K562 (cell line): ENCODE measurements around the gene CCDC200. TPM values are rescaled to one million over a fixed set of nuclear protein-coding genes. Genes with fewer than 3 reads are reported as not detected.

ENCODE experiments used
- ATAC-seq: fragments of 200-7000 bp; cut with Tn5 transposase; 3 replicates; pipeline ENCODE4 v1.9.1; 2020; ENCODE audit warnings: moderate library complexity
- BruUV-seq: library from RNA; stranded (reverse); fragments of 400-500 nt; replicated peaks from 2 replicates; lab custom pipeline; 2021; lab: Mats Ljungman, UMichigan
- CTCF ChIA-PET: fragments of 300-600 bp; formaldehyde crosslinking; extraction: SDS; loops from one replicate; lab custom pipeline; 2021; ENCODE audit warnings: low intra/inter-chr PET ratio; lab: Yijun Ruan, JAX
- POLR2A ChIA-PET: fragments of 300-600, 350-650 bp; sonication (Branson Sonifier 250); formaldehyde crosslinking; extraction: SDS; loops from one replicate; lab custom pipeline; 2021; ENCODE audit warnings: antibody characterized with exemption, inconsistent platforms; lab: Yijun Ruan, JAX
- DNase-seq, 4 experiments: peaks; one replicate each; pipeline versions ENCODE4 v3.0.0 to v3.0.0-alpha.2; 2011 to 2018; ENCODE audit warnings: low spot score in 3 of 4, mixed read lengths in 3 of 4; ENCODE audit errors: extremely low read depth in 1 of 4
- FAIRE-seq: peaks from 2 replicates; lab custom pipeline; 2011; peaks lifted over from hg19 to GRCh38; lab: Jason Lieb, UNC
- H2AFZ ChIP-seq: 2 replicates; pipeline ENCODE4 v1.6.0; 2011; ENCODE audit warnings: low read depth, low read length, control low read depth, inconsistent platforms
- H3K27ac ChIP-seq: fragments of 200-600 bp; 3 replicates; pipeline ENCODE4 v1.8.0; 2011; ENCODE audit warnings: low read depth, mild to moderate bottlenecking, control low read depth, inconsistent platforms, low read length, moderate library complexity, mixed read lengths; ENCODE audit errors: extremely low read depth
- H3K27me3 ChIP-seq, 2 experiments: fragments of 300-600 bp in 1 of 2; 2 replicates in 1 of 2; 3 replicates in 1 of 2; pipeline versions ENCODE4 v1.6.0 to v1.8.0; 2011; ENCODE audit warnings: inconsistent platforms in 2 of 2, low read length in 2 of 2, mild to moderate bottlenecking in 1 of 2, mixed read lengths in 1 of 2, moderate library complexity in 1 of 2; ENCODE audit not compliant: control insufficient read depth in 2 of 2, insufficient read depth in 2 of 2
- H3K36me3 ChIP-seq: fragments of 300-600 bp; 3 replicates; pipeline ENCODE4 v1.8.0; 2011; ENCODE audit warnings: mild to moderate bottlenecking, low read length, inconsistent platforms; ENCODE audit not compliant: control insufficient read depth, insufficient read depth
- H3K4me1 ChIP-seq, 2 experiments: fragments of 200-600 bp in 1 of 2; replicated peaks in 1 of 2; 2 replicates in 1 of 2; 3 replicates in 1 of 2; pipeline versions ENCODE4 v1.5.1 to v1.8.0; 2011; ENCODE audit warnings: inconsistent platforms in 2 of 2, low read length in 2 of 2, mild to moderate bottlenecking in 1 of 2, mixed read lengths in 1 of 2, moderate library complexity in 1 of 2; ENCODE audit not compliant: control insufficient read depth in 2 of 2, insufficient read depth in 2 of 2
- H3K4me2 ChIP-seq: 2 replicates; pipeline ENCODE4 v1.6.1; 2011; ENCODE audit warnings: low read length, control low read depth, inconsistent platforms, mixed read lengths; ENCODE audit not compliant: insufficient read depth
- H3K4me3 ChIP-seq: fragments of 200-600 bp; sonication (generic), shearing (Covaris generic); 2 replicates; pipeline ENCODE4 v1.5.1; 2016; ENCODE audit warnings: control low read depth, inconsistent platforms
- H3K79me2 ChIP-seq: fragments of 200-600 bp; 3 replicates; pipeline ENCODE4 v1.8.0; 2011; ENCODE audit warnings: low read length, inconsistent platforms; ENCODE audit not compliant: control insufficient read depth, insufficient read depth
- H3K9ac ChIP-seq, 2 experiments: 2 replicates each; pipeline versions ENCODE4 v1.6.0 to v1.6.1; 2011; ENCODE audit warnings: low read depth in 2 of 2, low read length in 2 of 2, control low read depth in 1 of 2, inconsistent platforms in 1 of 2, mild to moderate bottlenecking in 1 of 2, mixed read lengths in 1 of 2; ENCODE audit not compliant: insufficient read depth in 1 of 2
- H3K9me1 ChIP-seq: one replicate; pipeline ENCODE4 v1.6.0; 2011; ENCODE audit warnings: inconsistent platforms, mild to moderate bottlenecking, low read length, moderate library complexity; ENCODE audit not compliant: control insufficient read depth, insufficient read depth
- H3K9me3 ChIP-seq: replicated peaks from 2 replicates; pipeline ENCODE4 v1.5.1; 2011; ENCODE audit warnings: low read depth, low read length, inconsistent platforms; ENCODE audit not compliant: control insufficient read depth, insufficient read depth
- H4K20me1 ChIP-seq: replicated peaks from 2 replicates; pipeline ENCODE4 v1.6.1; 2011; ENCODE audit warnings: low read length, inconsistent platforms, mixed read lengths; ENCODE audit not compliant: control insufficient read depth, insufficient read depth
- BMI1 ChIP-seq: fragments of 150-350 bp; IDR thresholded peaks from 2 replicates; pipeline ENCODE4 v1.6.1; 2014; ENCODE audit warnings: low read length
- CTCFL ChIP-seq: IDR thresholded peaks from 2 replicates; pipeline ENCODE4 v1.6.1; 2011; ENCODE audit warnings: borderline replicate concordance, low read depth, mild to moderate bottlenecking, moderate library complexity, low read length; ENCODE audit not compliant: insufficient read depth, poor library complexity, severe bottlenecking
- DMBX1 ChIP-seq: fragments of 250-450 bp; sonication (Bioruptor Pico); IDR thresholded peaks from 2 replicates; pipeline ENCODE4 v1.8.0; 2022; ENCODE audit warnings: inconsistent platforms, mild to moderate bottlenecking, moderate library complexity, borderline replicate concordance
- ERF ChIP-seq: fragments of 450-650 bp; formaldehyde crosslinking; IDR thresholded peaks from 2 replicates; pipeline ENCODE4 v1.4.0; 2020; ENCODE audit warnings: mild to moderate bottlenecking, mixed read lengths
- ILF3 ChIP-seq: fragments of 450-650 bp; IDR thresholded peaks from 2 replicates; pipeline ENCODE4 v1.6.1; 2018; ENCODE audit warnings: antibody characterized with exemption, mild to moderate bottlenecking, moderate library complexity, borderline replicate concordance
- MAFK ChIP-seq: IDR thresholded peaks from 2 replicates; pipeline ENCODE4 v1.6.1; 2011; ENCODE audit warnings: low read length, improper control_type of control experiment
- NKRF ChIP-seq: fragments of 450-650 bp; IDR thresholded peaks from 2 replicates; pipeline ENCODE4 v1.6.1; 2016; ENCODE audit warnings: borderline replicate concordance
- RBBP5 ChIP-seq: fragments of 200-600 bp; sonication (generic); IDR thresholded peaks from 2 replicates; pipeline ENCODE4 v1.6.1; 2012; ENCODE audit warnings: borderline replicate concordance, mild to moderate bottlenecking, low read length, control low read depth, inconsistent platforms; ENCODE audit not compliant: insufficient read depth, poor library complexity, severe bottlenecking
- SMAD2 ChIP-seq: fragments of 150-350 bp; IDR thresholded peaks from 2 replicates; pipeline ENCODE4 v1.6.1; 2014; ENCODE audit warnings: low read depth, mild to moderate bottlenecking, low read length
- SRSF1 ChIP-seq: fragments of 200-400 bp; formaldehyde crosslinking; IDR thresholded peaks from 2 replicates; pipeline ENCODE4 v1.6.1; 2017; ENCODE audit warnings: mild to moderate bottlenecking, low read depth, low read length, moderate library complexity
- ZNF699 ChIP-seq: fragments of 250-450 bp; sonication (Bioruptor Pico); IDR thresholded peaks from 2 replicates; pipeline ENCODE4 v1.8.0; 2021; ENCODE audit warnings: mild to moderate bottlenecking, moderate library complexity; ENCODE audit not compliant: insufficient replicate concordance
- WGBS: fragments of 100-300 bp; shearing (Covaris generic); methylation state at CpG from one replicate; pipeline ENCODE4 v1.1.6; 2016; ENCODE audit warnings: low coverage, mixed read lengths; ENCODE audit not compliant: insufficient coverage; ENCODE audit errors: missing lambda C conversion rate; 5-methylcytosine and 5-hydroxymethylcytosine counted together
- in situ Hi-C: fragments of 300-500 bp; cut with MboI; formaldehyde crosslinking; loops from 4 replicates; pipeline ENCODE4 v1.15.0; 2018; ENCODE audit warnings: inconsistent platforms, mixed read lengths
- intact Hi-C: fragments of 100-400 bp; cut with micrococcal nuclease; formaldehyde crosslinking; loops from 2 replicates; pipeline ENCODE4 v1.14.2; 2022
- polyA plus RNA-seq, 8 experiments: library from polyadenylated mRNA; depleted of rRNA in 4 of 8; stranded (reverse) in 5 of 8; unstranded in 3 of 8; fragments of >200 nt; fragmentation: Nextera tagmentation in 2 of 8; fragmentation: Illumina TruSeq in 1 of 8; extraction: Ambion mirVana in 2 of 8; extraction: Trizol in 1 of 8; gene quantifications; 2 replicates each; pipeline versions ENCODE4 v1.2.1 to v1.2.3, GENCODE V29; 2011 to 2014; ENCODE audit warnings: inconsistent platforms in 1 of 8, missing spikeins in 1 of 8
- total RNA-seq, 7 experiments: library from RNA; depleted of rRNA in 6 of 7; stranded (reverse); fragments of >200 nt in 6 of 7; fragmentation: Illumina TruSeq in 2 of 7; extraction: Trizol in 2 of 7; gene quantifications; 2 replicates each; pipeline versions ENCODE4 v1.2.1 to v1.2.3, GENCODE V29; 2011 to 2021; ENCODE audit warnings: low replicate concordance in 1 of 7
- TF ChIP-seq, protein P1 (sequence below), 2 experiments: fragments of 450-650 bp in 1 of 2; sonication (generic) in 1 of 2; formaldehyde crosslinking; conservative IDR thresholded peaks; 2 replicates each; pipeline versions ENCODE4 v1.4.0 to v1.8.1; 2020 to 2022; ENCODE audit warnings: mild to moderate bottlenecking in 1 of 2, missing genetic modification reagents in 1 of 2

CCDC200 gene
- total and polyA plus RNA-seq, 9 of the 15 experiments (the other 6 are each of a cell fraction or from before 2014, with no cell fraction given): 0.14 TPM; not detected in 8

- ATAC-seq (no peak), DNase-seq (no peak), FAIRE-seq (no peak)
- in situ Hi-C loops: loop anchor here (5.0 kb wide), 1 partner anchor 97 kb away; no protein-coding TSS in a partner anchor
- Histone ChIP-seq H3K9me3 (no peaks in the 10 kb centered on the region), H3K79me2 (no peaks in the 10 kb centered on the region), H3K4me3 (no peak overlapping the region), H3K4me2 (no peak overlapping the region), H4K20me1 (no peaks in the 10 kb centered on the region), H3K4me1 (0 out of 5 replicates have a peak, but pooled peaks cover under 1 to 2% of the 10 kb centered on the region in 2 experiments), H3K9ac (no peak overlapping the region; a peak in 1 of 4 replicates), H3K9me1 (no peaks in the 10 kb centered on the region), H3K27me3 (0 out of 5 replicates have a peak, but pooled peaks cover 0 to 6% of the 10 kb centered on the region in 2 experiments), H3K27ac (no peak overlapping the region), H2AFZ (no peak overlapping the region), H3K36me3 (no peaks in the 10 kb centered on the region)
- BruUV-seq: no TSS peak
- intact Hi-C loops: no loop called here
- WGBS: 19% methylated on average over 8 of the region's 9 CpGs
- ChIA-PET POLR2A (interaction anchor here (7.6 kb wide), 1 partner anchor 96 kb away, joined by 89 read pairs; no protein-coding TSS in a partner anchor), CTCF (no interaction called here)
- no peak for TF ChIP-seq MAFK
- no peak for TF ChIP-seq ILF3
- no peak for TF ChIP-seq SRSF1
- TF ChIP-seq RBBP5: no peak
- TF ChIP-seq, protein P1, sequence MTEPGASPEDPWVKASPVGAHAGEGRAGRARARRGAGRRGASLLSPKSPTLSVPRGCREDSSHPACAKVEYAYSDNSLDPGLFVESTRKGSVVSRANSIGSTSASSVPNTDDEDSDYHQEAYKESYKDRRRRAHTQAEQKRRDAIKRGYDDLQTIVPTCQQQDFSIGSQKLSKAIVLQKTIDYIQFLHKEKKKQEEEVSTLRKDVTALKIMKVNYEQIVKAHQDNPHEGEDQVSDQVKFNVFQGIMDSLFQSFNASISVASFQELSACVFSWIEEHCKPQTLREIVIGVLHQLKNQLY (CRISPR knock-in tag; conservative IDR thresholded peaks at IDR 0.05): no peak
- TF ChIP-seq NKRF: no peak
- no peak for TF ChIP-seq ERF (CRISPR knock-in tag)
- no peak for TF ChIP-seq CTCFL
- TF ChIP-seq BMI1: no peak
- no peak for TF ChIP-seq SMAD2
- TF ChIP-seq DMBX1 (CRISPR knock-in tag): no peak
- no peak for TF ChIP-seq ZNF699 (CRISPR knock-in tag)
Measured at GRCh38 chr17:43220511-43221125, 7.8 kb downstream of the CCDC200 start.
